OCI-LY1 (cell line): ENCODE data around the gene ARHGAP25.

ENCODE experiments used
- EZH2 ChIP-seq: fragments of 200-600 bp; sonication (generic), shearing (Covaris generic); IDR thresholded peaks from 2 replicates; pipeline ENCODE4 v1.8.0; 2017; ENCODE audit warnings: borderline replicate concordance, mixed run types, mild to moderate bottlenecking, antibody characterized with exemption, low read length, moderate library complexity, mixed read lengths
- TF ChIP-seq, protein P1 (sequence below): fragments of 200-600 bp; sonication (generic), shearing (Covaris generic); IDR thresholded peaks from 2 replicates; pipeline ENCODE4 v1.5.1; 2017; ENCODE audit warnings: mild to moderate bottlenecking, antibody characterized with exemption, low read length, moderate library complexity, mixed read lengths

GRCh38 chr2:68708629-68709028 is 26.0 kb upstream of the ARHGAP25 start:
- TF ChIP-seq, protein P1, sequence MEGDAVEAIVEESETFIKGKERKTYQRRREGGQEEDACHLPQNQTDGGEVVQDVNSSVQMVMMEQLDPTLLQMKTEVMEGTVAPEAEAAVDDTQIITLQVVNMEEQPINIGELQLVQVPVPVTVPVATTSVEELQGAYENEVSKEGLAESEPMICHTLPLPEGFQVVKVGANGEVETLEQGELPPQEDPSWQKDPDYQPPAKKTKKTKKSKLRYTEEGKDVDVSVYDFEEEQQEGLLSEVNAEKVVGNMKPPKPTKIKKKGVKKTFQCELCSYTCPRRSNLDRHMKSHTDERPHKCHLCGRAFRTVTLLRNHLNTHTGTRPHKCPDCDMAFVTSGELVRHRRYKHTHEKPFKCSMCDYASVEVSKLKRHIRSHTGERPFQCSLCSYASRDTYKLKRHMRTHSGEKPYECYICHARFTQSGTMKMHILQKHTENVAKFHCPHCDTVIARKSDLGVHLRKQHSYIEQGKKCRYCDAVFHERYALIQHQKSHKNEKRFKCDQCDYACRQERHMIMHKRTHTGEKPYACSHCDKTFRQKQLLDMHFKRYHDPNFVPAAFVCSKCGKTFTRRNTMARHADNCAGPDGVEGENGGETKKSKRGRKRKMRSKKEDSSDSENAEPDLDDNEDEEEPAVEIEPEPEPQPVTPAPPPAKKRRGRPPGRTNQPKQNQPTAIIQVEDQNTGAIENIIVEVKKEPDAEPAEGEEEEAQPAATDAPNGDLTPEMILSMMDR = no peak
- TF ChIP-seq EZH2 = no peak
